Aortic smooth muscle cell (primary cell): ENCODE measurements around the gene PPIC. TPM values are rescaled to one million over a fixed set of nuclear protein-coding genes. Genes with fewer than 3 reads are reported as not detected.

Source experiments
- total RNA-seq: library from RNA; depleted of rRNA; stranded (reverse); fragments of >200 nt; gene quantifications from 2 replicates; pipeline ENCODE4 v1.2.3, GENCODE V29; 2014

The PPIC gene
- 59.2 and 74.4 TPM in 2 replicates for total RNA-seq

GRCh38 chr5:123036391-123037103, at the start of gene PPIC:
Gene PPIC (minus strand): TSS chr5:123036725. CDS start chr5:123036625, 100 bp downstream.

Other genes with a start within 250 kb of the PPIC start
- gene SNX24, start 191.1 kb downstream of the PPIC start, total RNA-seq, result 17.7 and 19.3 TPM in 2 replicates
- 3.6 and 6.9 TPM in 2 replicates for gene PRDM6, start 52.5 kb upstream of the PPIC start, total RNA-seq